Measurements from ENCODE around the gene EPS15.

The EPS15 gene

DNA sequence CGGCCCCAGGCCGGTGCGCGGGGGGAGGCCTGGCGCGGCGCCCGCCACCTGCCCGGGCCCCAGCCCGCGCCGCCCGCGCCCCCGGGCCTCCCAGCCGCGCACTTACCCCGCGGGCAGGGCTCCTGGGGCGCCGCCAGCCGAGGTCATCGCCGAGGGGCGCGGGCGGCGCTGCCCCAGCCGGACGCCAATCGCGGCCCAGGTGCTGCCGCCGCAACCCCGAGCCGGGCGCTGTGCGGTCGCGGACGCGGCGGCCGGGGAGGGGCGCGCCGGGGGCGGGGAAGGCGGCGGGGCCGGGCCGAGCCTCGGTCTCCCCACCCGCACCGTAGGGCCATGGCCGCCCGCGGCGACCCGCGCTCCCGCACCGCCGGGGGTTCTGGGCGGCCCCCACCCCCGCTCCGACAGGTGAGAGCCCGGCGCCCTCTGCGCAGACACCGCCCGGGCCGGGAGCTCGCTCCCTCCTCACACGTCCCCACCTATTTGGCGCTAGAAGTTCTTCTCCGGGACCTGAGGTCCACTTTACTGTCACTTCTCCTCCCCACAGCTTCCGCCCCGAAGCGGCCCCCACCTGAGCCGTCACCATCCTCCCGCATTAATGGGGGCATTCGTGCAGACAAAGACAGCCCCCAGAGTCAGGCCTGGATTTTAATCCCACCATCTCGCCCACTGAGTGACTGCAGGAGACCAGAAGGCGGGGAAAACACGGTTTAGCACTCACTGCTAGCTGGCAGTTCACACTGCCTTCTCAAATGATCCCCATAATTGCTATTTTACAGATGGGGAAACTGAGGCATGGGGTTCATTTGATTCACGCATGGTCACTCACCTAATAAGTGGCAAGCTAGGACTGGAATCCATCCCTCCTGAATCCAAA lies 188.5 kb downstream of the EPS15 start, which contains the start of gene TTC39A:
TTC39A (minus strand) TSS at position 232 of the 871 bp plus-strand sequence; CDS start at position 147, 85 bp downstream.
- TF ChIP-seq, protein P1, sequence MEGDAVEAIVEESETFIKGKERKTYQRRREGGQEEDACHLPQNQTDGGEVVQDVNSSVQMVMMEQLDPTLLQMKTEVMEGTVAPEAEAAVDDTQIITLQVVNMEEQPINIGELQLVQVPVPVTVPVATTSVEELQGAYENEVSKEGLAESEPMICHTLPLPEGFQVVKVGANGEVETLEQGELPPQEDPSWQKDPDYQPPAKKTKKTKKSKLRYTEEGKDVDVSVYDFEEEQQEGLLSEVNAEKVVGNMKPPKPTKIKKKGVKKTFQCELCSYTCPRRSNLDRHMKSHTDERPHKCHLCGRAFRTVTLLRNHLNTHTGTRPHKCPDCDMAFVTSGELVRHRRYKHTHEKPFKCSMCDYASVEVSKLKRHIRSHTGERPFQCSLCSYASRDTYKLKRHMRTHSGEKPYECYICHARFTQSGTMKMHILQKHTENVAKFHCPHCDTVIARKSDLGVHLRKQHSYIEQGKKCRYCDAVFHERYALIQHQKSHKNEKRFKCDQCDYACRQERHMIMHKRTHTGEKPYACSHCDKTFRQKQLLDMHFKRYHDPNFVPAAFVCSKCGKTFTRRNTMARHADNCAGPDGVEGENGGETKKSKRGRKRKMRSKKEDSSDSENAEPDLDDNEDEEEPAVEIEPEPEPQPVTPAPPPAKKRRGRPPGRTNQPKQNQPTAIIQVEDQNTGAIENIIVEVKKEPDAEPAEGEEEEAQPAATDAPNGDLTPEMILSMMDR (IDR thresholded peaks at IDR 0.05; ENCODE audit: extremely low read depth, insufficient read depth, missing control alignments), result no peak
- peak; percentile 65 for DNase-seq (ENCODE audit: low spot score)
- in situ Hi-C loops (cut with MboI; ENCODE audit: low pct_unique_long_range_greater_than_20kb, low sequenced_read_pairs, unreplicated experiment), result no loop called here

DNA sequence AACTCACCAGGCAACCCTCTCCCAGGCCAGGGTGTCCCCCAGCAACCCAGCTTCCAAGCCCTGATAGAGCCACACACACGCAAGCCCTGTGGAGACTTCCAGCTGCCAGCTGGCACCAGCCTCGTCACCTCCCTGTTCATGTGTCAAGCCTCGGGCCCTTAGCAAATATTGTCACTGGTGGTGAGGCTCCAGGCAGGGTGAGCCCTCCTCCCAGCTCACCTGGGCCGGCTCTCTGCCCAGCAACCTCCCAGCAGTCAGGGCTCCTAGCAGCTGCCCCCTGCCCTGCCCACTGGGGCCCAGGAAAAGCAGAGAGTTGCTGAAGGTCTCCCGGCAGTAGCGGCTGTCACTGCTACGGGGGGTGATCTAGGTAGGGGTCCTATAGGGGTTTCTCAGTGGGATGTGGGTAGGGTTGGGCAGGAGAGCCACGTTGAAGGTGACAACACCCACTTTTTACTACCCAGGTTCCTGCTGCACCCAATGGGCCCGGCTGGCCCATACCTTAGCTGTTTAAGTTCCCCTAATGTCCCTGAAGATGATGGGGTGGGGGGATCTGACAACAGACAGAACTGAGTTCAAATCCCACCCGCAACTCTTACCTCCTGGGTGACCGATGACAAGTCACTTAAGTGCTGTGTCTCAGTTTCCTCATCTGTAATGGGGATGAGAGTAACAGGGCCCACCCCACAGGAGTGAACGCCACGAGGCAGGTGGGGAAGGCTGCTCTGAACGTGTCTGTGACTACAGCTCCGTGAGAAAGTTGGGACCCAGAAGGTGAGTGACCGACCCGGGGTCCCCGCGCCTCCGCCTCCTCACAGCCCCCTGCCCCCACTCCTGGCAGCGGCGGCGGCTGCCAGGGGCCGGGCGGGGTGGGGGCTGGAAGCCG lies 189.4 kb downstream of the EPS15 start:
- DNase-seq (ENCODE audit: low spot score), result no peak
- in situ Hi-C loops (cut with MboI; ENCODE audit: low pct_unique_long_range_greater_than_20kb, low sequenced_read_pairs, unreplicated experiment), result no loop called here

DNA sequence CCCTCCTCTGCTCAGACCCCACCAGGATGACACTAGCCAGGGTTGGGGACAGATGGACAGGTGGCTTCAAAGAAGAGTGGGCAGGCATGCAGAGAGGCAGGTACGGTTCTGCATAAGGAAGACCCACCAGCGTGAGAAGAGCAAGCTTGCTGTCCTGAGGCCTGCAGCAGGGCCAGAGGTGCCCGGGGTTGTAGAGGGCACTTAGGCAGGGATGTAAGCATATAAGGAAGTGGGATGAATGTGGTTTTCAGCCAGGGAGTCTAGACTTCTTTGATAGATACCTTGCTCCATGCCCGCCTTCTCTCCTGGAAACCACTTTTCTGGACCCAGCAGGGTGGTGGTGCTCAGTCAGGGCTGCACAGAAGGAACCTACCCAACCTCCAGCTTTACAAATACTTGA lies 190.1 kb downstream of the EPS15 start:
- DNase-seq (ENCODE audit: low spot score), result no peak
- in situ Hi-C loops (cut with MboI; ENCODE audit: low pct_unique_long_range_greater_than_20kb, low sequenced_read_pairs, unreplicated experiment), result no loop called here
- TF ChIP-seq, protein P1 (IDR thresholded peaks at IDR 0.05; ENCODE audit: extremely low read depth, insufficient read depth, missing control alignments), result no peak

More for the DNA sequence above, 189.4 kb downstream of the EPS15 start:
- TF ChIP-seq, protein P1 (IDR thresholded peaks at IDR 0.05; ENCODE audit: extremely low read depth, insufficient read depth, missing control alignments), result no peak

- in situ Hi-C loops (cut with MboI; ENCODE audit: low pct_unique_long_range_greater_than_20kb, low sequenced_read_pairs, unreplicated experiment), result no loop called here
- TF ChIP-seq, protein P1 (IDR thresholded peaks at IDR 0.05; ENCODE audit: extremely low read depth, insufficient read depth, missing control alignments), result no peak
- DNase-seq (ENCODE audit: low spot score), result no peak
Measured at GRCh38 chr1:51328279-51328678, 190.8 kb downstream of the EPS15 start.

GRCh38 chr1:51327386-51327785 lies 191.7 kb downstream of the EPS15 start:
- in situ Hi-C loops (cut with MboI; ENCODE audit: low pct_unique_long_range_greater_than_20kb, low sequenced_read_pairs, unreplicated experiment), result no loop called here

DNA sequence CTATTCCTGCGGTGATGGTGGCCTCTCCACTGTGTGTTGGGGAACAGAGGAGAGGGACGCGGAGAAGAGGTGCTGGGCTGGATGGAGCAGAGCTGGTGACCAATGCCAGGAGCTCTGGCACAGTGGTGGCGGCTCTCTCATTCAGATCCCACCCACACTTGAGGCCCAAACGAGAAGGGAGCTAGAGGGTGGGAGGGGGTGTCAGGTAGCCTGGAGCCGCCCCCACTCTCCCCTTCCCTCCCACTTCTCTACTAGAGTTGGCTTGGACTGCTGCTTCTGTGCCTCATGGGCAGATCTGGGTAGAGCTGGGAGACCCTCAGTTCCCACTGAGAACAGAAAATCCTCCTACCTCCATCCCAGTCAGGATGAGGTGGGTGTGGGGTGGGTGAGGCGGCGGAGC lies 192.2 kb downstream of the EPS15 start:
- TF ChIP-seq, protein P1 (IDR thresholded peaks at IDR 0.05; ENCODE audit: extremely low read depth, insufficient read depth, missing control alignments), result no peak
- no peak for DNase-seq (ENCODE audit: low spot score)
- in situ Hi-C loops (cut with MboI; ENCODE audit: low pct_unique_long_range_greater_than_20kb, low sequenced_read_pairs, unreplicated experiment), result no loop called here

More at GRCh38 chr1:51327386-51327785, 191.7 kb downstream of the EPS15 start:
- TF ChIP-seq, protein P1 (IDR thresholded peaks at IDR 0.05; ENCODE audit: extremely low read depth, insufficient read depth, missing control alignments), result no peak
- no peak for DNase-seq (ENCODE audit: low spot score)
